Mucosa of gallbladder (tissue), 1 donor: ENCODE results near the gene RNF215. TPM values are rescaled to one million over a fixed set of nuclear protein-coding genes. Genes with fewer than 3 reads are reported as not detected.

Source experiments
- DNase-seq: peaks from one replicate; pipeline ENCODE4 v3.0.0-alpha.2; 2020; ENCODE audit warnings: low spot score
- total RNA-seq: library from RNA; stranded (reverse); gene quantifications from one replicate; pipeline ENCODE4 v1.2.1, GENCODE V29; 2021
- donor health status: DM: no; HTN: no; CAD: no.

The RNF215 gene
- total RNA-seq, 1 donor from 2014 or later = 31.2 TPM

DNA sequence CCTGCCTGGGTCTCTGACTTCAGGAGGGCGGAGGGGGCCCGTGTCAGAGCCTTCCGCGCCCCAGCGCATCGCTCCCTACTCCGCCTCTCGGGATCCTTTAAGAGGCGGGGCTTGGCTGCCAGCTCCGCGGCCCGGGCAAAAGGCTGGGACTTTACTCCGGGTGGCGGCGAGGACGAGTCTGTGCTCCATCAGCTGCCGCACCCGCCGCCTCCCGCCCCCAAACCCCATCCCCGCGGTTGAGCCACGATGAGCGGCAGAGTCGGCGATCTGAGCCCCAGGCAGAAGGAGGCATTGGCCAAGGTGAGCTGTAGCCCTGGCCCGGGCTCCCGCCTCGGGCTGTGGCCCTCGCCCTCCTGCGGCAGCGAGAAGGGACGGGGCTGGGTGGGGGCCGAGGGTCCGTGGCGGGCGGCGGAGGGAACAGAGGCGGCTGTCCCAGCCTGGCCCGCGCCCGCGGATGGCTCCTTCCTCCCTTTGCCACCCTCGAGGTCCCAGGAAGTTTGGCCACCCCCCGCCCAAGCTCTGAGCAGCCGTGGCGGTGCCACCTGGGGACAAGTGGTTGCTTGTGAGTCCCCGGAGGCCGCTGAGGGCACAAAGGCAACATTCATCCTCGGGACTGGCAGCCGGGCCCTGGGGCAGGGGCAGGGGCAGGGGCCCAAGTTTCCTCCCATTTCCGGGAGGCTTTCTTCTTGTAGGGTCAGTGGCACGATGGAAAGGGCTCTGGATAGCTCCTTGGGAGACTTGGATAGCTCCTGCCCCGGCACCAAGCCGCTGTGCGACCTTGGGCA is 9.9 kb upstream of the RNF215 start, which contains the start of gene SEC14L2:
Gene SEC14L2, plus strand, starts transcription at position 148 of the 785 bp plus-strand sequence. Its CDS starts 99 bp downstream, at position 247.
- peak; percentile 74 for DNase-seq

DNA sequence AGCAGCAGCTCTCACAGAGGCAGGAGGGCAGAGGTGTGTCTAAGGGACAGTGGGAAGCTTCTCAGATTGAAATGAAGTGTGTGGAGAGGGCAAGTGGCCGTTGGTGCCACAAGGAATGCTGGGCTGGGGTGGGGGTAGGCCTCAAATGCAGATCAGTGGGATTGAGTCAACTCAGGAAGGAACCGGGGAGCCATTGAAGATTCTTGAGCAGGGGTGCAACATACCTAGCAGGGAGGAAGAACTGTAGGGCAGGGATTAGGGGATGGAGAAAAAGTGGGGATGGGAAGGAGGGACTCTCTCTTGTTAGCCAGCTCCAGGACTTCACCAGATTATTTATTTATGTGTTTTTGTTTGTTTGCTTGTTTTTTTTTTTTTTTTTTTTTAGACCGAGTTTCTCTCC is 6.7 kb upstream of the RNF215 start:
- DNase-seq = no peak

GRCh38 chr22:30393322-30393680 is 6.1 kb upstream of the RNF215 start:
- DNase-seq = no peak

DNA sequence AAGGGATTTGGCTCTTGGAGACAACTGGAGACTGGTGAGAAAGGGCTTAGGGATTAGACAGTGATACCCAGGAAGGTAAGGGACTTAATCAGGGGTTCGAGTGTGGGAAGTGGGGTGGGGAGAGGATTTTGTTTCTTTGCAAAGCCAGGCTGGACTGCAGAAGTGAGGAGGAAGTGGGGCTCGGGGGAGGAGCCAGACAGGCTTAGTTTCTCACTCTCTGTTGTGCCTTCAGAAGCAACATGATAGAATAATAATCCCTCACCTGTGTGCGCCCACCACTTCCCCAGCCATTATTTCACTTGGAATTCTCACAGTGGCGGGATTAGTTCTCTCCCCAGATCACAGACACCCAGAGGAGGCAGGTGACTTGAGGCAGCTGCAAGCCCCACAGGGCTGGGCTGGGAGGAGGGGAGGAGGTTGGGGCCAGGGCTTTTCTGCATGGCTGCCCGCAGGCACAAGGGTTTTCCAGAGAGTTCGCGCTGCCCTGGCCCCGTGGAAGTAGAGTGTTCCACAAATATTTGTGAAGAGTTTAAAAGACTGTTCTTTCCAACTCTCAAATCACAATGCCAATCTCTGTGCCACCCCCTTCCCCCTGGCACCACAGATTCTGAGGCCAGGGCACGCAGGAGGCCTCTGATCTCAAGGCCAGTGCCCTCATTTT is 5.6 kb upstream of the RNF215 start:
- DNase-seq = no peak

- peak; percentile 70 for DNase-seq
Measured at GRCh38 chr22:30390974-30391691, 3.9 kb upstream of the RNF215 start.

GRCh38 chr22:30386608-30386959 is 627 bp downstream of the RNF215 start:
- no peak for DNase-seq

DNA sequence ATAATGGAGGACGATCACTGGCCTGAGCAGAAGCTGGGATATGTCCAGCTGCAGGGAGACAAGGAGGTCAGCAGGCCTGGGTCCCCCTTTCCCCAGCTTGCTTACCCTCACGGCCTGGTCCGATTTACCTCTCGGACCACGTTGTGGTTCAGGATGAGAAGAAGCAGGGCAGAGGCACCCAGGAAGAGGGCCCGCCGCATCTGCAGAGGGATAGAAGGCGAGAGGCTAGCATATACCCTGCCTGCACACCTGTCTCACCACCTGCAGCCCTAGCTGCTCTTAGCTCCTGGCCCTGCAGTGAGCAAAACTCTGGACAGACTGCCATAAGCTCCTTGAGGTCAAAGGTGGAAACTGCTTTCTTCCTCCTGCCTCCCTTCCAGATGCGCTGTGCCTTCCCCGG is 1.3 kb downstream of the RNF215 start:
- no peak for DNase-seq

- DNase-seq = no peak
Measured at GRCh38 chr22:30383061-30383460, 4.2 kb downstream of the RNF215 start.

DNA sequence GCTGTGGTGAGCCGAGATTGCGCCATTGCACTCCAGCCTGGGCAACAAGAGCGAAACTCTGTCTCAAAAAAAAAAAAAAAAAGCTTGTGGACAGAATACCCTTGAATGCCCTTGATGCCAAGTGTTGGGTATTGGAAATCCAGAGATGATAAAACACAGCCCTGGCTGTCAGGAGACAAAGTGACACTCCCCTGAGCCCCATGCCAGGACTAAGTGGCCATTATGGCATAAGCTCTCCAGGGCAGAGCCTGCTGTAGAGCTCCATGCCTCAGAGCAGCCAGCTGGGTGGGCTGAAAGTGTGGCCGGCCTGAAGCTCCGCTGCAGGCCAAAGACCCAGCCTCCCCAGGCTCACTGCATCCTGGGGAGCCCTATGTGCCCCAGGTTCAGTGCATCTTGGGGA is 4.9 kb downstream of the RNF215 start:
- no peak for DNase-seq

- DNase-seq = no peak
Measured at GRCh38 chr22:30381264-30381663, 5.9 kb downstream of the RNF215 start.

DNA sequence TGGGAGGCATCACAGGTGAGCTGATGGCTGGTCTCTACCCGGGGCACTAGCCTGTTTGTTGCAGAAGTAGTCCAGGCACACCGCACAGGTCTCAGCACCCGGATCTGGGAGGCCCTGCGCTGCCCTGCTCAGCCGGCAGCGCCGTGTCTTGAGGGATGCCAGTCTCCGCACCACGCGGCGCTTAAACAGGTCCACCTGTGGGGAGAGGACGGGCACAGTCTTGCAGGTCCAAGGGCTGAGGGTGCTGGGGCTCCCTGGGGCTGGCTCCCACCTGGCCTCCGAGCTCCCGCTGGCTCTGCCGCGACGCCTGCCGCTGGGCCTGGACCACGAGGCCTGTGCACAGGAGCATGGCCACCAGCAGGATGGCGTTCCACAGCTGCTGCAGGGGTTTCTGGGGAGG is 7.2 kb downstream of the RNF215 start:
- DNase-seq = no peak

GRCh38 chr22:30375312-30375849 is 11.8 kb downstream of the RNF215 start:
- DNase-seq = no peak

DNA sequence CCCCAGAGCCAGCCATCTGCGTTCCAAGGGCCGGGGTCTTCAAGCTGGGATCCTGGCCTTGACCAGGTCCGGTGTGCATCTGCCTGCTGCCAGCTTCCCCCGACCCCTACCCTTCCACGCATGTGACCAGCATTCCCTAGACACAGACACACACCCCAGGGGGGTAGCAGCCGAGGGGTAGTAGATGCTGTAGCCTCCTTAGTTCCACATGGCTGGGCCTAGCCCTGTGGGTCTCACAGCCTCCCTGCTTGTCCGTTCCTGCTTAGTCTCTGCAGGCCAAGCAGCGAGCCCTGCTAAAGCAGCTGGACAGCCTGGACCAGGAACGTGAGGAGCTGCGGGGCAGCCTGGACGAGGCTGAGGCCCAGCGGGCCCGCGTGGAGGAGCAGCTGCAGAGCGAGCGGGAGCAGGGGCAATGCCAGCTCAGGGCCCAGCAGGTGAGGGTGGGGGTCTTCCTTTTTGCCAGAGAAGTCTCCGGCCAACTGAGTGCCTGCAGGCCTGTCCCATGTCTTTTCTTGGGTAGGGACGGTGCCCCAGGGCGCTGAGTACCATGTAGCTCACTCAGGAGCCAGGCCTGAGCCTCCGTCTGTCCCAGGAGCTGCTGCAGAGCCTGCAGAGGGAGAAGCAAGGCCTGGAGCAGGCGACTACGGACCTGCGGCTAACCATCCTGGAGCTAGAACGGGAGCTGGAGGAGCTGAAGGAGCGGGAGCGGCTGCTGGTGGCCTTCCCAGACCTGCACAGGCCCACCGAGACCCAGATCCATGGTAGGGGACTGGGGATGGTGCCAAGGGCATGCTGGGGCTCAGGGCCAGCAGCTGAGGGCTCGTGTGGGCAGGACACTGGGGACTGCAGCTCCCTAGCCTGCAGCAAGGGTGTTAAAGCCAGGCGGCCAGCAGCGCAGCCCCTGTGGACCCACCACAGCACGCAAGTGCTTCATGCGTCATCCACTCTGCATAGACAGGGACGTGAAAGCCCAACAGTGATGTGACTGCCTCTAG is 13.6 kb downstream of the RNF215 start:
- no peak for DNase-seq

DNA sequence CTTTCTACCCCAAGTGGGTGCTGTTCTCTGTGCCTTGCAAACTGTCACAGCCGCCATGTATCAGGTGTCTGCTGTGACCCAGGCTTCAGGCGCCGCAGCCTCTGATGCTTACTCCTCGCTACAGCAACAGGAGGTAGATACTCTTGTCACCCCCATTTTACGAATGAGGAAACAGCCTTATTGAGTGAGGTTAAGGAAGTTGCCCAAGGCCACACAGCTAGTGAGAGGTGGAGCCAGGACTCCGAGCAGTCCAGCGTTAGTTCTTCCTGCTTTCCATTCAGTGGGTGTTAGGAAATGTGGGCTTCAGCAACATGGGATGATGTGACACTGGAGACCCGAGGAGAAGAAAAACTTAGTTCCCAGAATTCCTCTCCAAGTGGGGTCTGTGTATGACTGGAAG is 14.3 kb downstream of the RNF215 start:
- no peak for DNase-seq

GRCh38 chr22:30371981-30372380 is 15.2 kb downstream of the RNF215 start:
- no peak for DNase-seq

GRCh38 chr22:30371321-30371720 is 15.9 kb downstream of the RNF215 start:
- no peak for DNase-seq

- DNase-seq = no peak
Measured at GRCh38 chr22:30370641-30371230, 16.5 kb downstream of the RNF215 start.

DNA sequence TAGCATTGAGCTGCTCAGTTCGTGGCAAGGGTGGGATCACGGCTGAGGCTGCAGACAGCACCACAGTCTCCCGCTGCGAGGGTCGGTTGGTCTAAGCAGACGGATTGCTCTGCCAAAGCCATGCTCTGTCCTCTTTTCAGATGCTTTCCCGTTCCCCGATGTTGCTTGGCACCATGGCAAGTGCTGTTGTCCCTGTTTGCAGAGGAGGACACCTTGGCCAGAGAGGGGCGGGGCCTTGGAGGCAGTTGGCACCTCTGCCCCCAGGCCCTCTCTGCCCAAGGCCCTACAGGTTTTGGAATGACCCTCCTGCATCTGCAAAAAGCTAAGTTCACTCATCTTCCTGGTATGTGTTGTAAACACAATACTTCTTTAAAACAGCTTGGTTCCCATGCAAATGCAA is 18.8 kb downstream of the RNF215 start:
- DNase-seq = no peak

DNA sequence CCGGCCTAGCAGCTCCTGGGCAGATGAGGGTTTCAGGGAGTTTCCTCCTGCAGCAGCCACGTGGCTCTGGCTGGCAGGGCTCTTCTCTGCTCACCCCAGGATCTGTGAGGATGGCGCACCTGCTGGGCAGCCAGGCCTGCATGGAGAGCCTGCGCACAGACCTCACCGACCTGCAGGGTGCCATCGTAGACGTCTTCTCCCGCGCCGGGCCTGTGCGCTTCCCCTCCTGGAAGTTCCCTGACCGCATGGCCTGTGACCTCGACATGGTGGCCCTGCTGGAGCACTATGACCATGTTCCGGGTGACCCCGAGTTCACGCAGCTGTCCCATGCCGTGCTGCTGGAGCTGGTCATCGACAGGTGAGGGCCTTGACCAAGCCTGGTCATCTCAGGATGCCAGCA is 21.3 kb downstream of the RNF215 start:
- DNase-seq = no peak

GRCh38 chr22:30362651-30363281 is 24.4 kb downstream of the RNF215 start:
- no peak for DNase-seq
